Stimulated activated CD4-positive, alpha-beta T cell treated with anti-CD3 and anti-CD28 coated beads, Interleukin-4, amount 100 ng/mL, for 4 hours (primary cell): ENCODE data around the gene GYG1.
A peak's percentile ranks its signal among the peaks of the same experiment; 100 is the strongest.
"Not testable (repeated sequence)": the region's sequence is repeated elsewhere in the genome, so short reads cannot be mapped to it uniquely, and the experiment has no call there.

Experiments
- DNase-seq, 2 experiments: peaks; one replicate each; pipeline ENCODE4 v3.0.0-alpha.2; 2020

GYG1 gene

GRCh38 chr3:148991219-148992026 is at the start of gene GYG1:
Gene GYG1, plus strand, starts transcription at chr3:148991540. Its CDS starts 101 bp downstream, at chr3:148991641.
- peak; percentile 75 to 83 for DNase-seq

- no peak for DNase-seq
These were observed 47.7 kb upstream of the GYG1 start for GRCh38 chr3:148943506-148944205.

- DNase-seq = no peak
These were observed 46.2 kb upstream of the GYG1 start for GRCh38 chr3:148945116-148945515.

GRCh38 chr3:148948913-148949657 is 42.3 kb upstream of the GYG1 start:
- no peak for DNase-seq

GRCh38 chr3:148950806-148951205 is 40.5 kb upstream of the GYG1 start:
- DNase-seq = no peak

GRCh38 chr3:148951599-148952361 is 39.6 kb upstream of the GYG1 start:
- DNase-seq = no peak

- DNase-seq = no peak
These were observed 38.2 kb upstream of the GYG1 start for GRCh38 chr3:148953094-148953493.

GRCh38 chr3:148954981-148955380 is 36.4 kb upstream of the GYG1 start:
- no peak for DNase-seq

- no peak for DNase-seq
These were observed 35.6 kb upstream of the GYG1 start for GRCh38 chr3:148955544-148956346.

GRCh38 chr3:148957586-148957985 is 33.8 kb upstream of the GYG1 start:
- no peak for DNase-seq

- DNase-seq = no peak
These were observed 32.6 kb upstream of the GYG1 start for GRCh38 chr3:148958696-148959095.

- DNase-seq = no peak
These were observed 28.8 kb upstream of the GYG1 start for GRCh38 chr3:148962513-148962912.

- DNase-seq = no peak
These were observed 26.5 kb upstream of the GYG1 start for GRCh38 chr3:148964809-148965208.

GRCh38 chr3:148968321-148968720 is 23.0 kb upstream of the GYG1 start:
- no peak for DNase-seq

GRCh38 chr3:148970271-148970670 is 21.1 kb upstream of the GYG1 start:
- no peak for DNase-seq

- no peak for DNase-seq
These were observed 19.8 kb upstream of the GYG1 start for GRCh38 chr3:148971401-148972163.

- no peak for DNase-seq
These were observed 16.6 kb upstream of the GYG1 start for GRCh38 chr3:148974726-148975125.

- DNase-seq = no peak
These were observed 16.1 kb upstream of the GYG1 start for GRCh38 chr3:148975248-148975647.

- no peak for DNase-seq
These were observed 15.6 kb upstream of the GYG1 start for GRCh38 chr3:148975696-148976095.

GRCh38 chr3:148981273-148981672 is 10.1 kb upstream of the GYG1 start:
- DNase-seq = no peak

- DNase-seq = not testable (repeated sequence)
These were observed 3.8 kb upstream of the GYG1 start for GRCh38 chr3:148987551-148987950.
